ENCODE data around the gene VPS45. TPM values are rescaled to one million over a fixed set of nuclear protein-coding genes. Genes with fewer than 3 reads are reported as not detected.
A peak's percentile ranks its signal among the peaks of the same experiment; 100 is the strongest.

The VPS45 gene
- total and polyA plus RNA-seq, 2 of the 13 experiments (the other 11 are each of a cell fraction or from before 2014, with no cell fraction given): 15.2 to 25.2 TPM

GRCh38 chr1:150067184-150068108 lies at the start of gene VPS45 (continued):
- TF ChIP-seq IRF9 (CRISPR knock-in tag; IDR thresholded peaks at IDR 0.05; ENCODE audit: borderline replicate concordance) (0 out of 2 replicates have a peak, but pooled peaks have one; percentile 21), NFKB2 (CRISPR knock-in tag; IDR thresholded peaks at IDR 0.05; ENCODE audit: borderline replicate concordance) (peak; percentile 86; the same call in 1 of the 2 replicates), ZFP91 (CRISPR knock-in tag; IDR thresholded peaks at IDR 0.05; ENCODE audit: borderline replicate concordance) (peak; percentile 92; the same call in 1 of the 2 replicates), ZNF512B (CRISPR knock-in tag; IDR thresholded peaks at IDR 0.05; ENCODE audit: borderline replicate concordance) (no peak), IKZF1 (IDR thresholded peaks at IDR 0.05) (no peak), ZNF546 (CRISPR knock-in tag; conservative IDR thresholded peaks at IDR 0.05) (peak; percentile 89; the same call in 1 of the 2 replicates), NFYC (CRISPR knock-in tag; IDR thresholded peaks at IDR 0.05) (peak; percentile 52), DBP (CRISPR knock-in tag; IDR thresholded peaks at IDR 0.05; ENCODE audit: not compliant biosample characterization) (no peak), RFXAP (CRISPR knock-in tag; IDR thresholded peaks at IDR 0.05; ENCODE audit: borderline replicate concordance) (peak; percentile 42; the same call in 1 of the 2 replicates), ZSCAN20 (CRISPR knock-in tag; IDR thresholded peaks at IDR 0.05; ENCODE audit: borderline replicate concordance) (no peak; the same call in 1 of the 2 replicates), GABPA (IDR thresholded peaks at IDR 0.05; ENCODE audit: low read depth, low read length) (peak; percentile 96), GABPA (CRISPR knock-in tag; IDR thresholded peaks at IDR 0.05; ENCODE audit: low read depth) (peak; percentile 98), DZIP1 (CRISPR knock-in tag; IDR thresholded peaks at IDR 0.05) (no peak), TFDP1 (CRISPR knock-in tag; IDR thresholded peaks at IDR 0.05; ENCODE audit: borderline replicate concordance) (peak; percentile 84; the same call in 1 of the 2 replicates), ZFP90 (CRISPR knock-in tag; IDR thresholded peaks at IDR 0.05; ENCODE audit: borderline replicate concordance) (peak; percentile 41; the same call in 1 of the 2 replicates), ZNF335 (CRISPR knock-in tag; IDR thresholded peaks at IDR 0.05) (no peak), KLF13 (CRISPR knock-in tag; IDR thresholded peaks at IDR 0.05) (0 out of 2 replicates have a peak, but pooled peaks have one; percentile 11)

Data from HepG2 (cell line).